Ovary (tissue), 3 donors: ENCODE measurements around the gene MYMX.

Experiments
- EP300 ChIP-seq: sonication (generic); formaldehyde crosslinking; IDR thresholded peaks from one replicate; pipeline ENCODE4 v1.6.1; 2017; ENCODE audit warnings: antibody characterized with exemption
- POLR2A ChIP-seq: fragments of 450-650 bp; IDR thresholded peaks from one replicate; pipeline ENCODE4 v1.6.1; 2017; ENCODE audit warnings: antibody characterized with exemption, mild to moderate bottlenecking, moderate library complexity
- TF ChIP-seq, protein P1 (sequence below), 3 donors: fragments of 450-650 bp in 2 of 3; fragments of 200-600 bp in 1 of 3; IDR thresholded peaks; one replicate each; pipeline versions ENCODE4 v1.5.1 to v1.8.0; 2016 to 2022; ENCODE audit warnings: antibody characterized with exemption in 3 of 3, mild to moderate bottlenecking in 1 of 3
- donor health status: DM: no; HTN: no; CAD: no.

DNA sequence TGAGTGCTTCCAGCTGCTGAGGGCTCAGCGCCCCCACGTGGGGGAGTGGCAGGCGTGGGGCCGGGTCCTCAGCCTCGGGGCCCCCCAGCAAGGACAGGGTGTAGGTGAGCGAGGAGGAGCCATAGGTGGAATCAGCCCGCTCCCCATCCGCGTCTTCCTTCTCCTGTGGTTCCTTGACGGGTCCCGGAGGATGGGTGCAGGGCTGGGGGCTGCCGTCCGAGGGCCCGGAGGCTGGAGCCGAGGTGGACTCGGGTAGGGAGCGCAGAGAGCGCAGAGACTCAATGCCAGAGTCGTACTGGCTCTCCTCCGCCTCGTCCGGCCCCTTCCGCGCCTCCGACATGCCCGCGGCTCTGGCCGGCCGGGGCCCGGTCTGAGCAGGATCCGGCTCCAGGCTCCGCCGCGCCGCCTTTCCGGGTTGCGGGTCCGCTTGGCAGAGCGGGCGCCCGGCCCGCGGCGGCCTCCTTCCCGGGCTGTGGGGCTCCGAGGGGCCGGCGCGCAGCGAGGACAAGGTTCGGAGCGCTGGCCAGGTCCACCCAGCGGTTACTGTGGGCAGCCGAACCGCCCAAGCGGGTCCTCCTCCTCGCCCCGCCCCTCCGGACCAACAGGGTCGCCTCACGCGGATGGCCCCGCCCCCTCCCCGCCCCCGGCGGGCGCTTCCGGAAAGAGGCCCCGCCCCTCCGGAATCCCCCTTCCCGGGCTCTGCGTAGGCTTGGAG is 48.4 kb downstream of the MYMX start, which contains the start of gene NFKBIE:
- no peak for TF ChIP-seq EP300
- TF ChIP-seq, protein P1, sequence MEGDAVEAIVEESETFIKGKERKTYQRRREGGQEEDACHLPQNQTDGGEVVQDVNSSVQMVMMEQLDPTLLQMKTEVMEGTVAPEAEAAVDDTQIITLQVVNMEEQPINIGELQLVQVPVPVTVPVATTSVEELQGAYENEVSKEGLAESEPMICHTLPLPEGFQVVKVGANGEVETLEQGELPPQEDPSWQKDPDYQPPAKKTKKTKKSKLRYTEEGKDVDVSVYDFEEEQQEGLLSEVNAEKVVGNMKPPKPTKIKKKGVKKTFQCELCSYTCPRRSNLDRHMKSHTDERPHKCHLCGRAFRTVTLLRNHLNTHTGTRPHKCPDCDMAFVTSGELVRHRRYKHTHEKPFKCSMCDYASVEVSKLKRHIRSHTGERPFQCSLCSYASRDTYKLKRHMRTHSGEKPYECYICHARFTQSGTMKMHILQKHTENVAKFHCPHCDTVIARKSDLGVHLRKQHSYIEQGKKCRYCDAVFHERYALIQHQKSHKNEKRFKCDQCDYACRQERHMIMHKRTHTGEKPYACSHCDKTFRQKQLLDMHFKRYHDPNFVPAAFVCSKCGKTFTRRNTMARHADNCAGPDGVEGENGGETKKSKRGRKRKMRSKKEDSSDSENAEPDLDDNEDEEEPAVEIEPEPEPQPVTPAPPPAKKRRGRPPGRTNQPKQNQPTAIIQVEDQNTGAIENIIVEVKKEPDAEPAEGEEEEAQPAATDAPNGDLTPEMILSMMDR (IDR thresholded peaks at IDR 0.05) = peak in 1 of 3 donors; percentile 48
- peak; percentile 33 for TF ChIP-seq POLR2A
